ENCODE measurements around the gene ALKBH7.

Gene ALKBH7

DNA sequence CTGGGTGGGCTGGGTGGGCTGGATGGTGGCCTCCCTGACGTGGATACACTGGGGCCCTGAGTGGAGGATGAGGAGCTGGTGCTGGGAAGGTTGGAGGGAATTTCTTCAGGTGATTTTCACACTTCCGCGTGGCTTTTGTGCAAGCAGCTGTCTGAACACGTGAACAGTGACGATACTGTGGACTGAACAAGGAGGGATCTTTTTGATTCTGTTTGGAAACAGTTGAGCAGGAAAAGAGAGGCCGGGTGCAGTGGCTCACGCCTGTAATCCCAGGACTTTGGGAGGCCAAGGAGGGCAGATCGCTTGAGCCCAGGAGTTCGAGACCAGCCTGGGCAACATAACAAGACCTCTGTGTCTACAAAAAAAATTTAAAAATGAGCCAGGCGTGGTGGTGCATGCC is 29.5 kb downstream of the ALKBH7 start:
- DNase-seq: no peak

DNA sequence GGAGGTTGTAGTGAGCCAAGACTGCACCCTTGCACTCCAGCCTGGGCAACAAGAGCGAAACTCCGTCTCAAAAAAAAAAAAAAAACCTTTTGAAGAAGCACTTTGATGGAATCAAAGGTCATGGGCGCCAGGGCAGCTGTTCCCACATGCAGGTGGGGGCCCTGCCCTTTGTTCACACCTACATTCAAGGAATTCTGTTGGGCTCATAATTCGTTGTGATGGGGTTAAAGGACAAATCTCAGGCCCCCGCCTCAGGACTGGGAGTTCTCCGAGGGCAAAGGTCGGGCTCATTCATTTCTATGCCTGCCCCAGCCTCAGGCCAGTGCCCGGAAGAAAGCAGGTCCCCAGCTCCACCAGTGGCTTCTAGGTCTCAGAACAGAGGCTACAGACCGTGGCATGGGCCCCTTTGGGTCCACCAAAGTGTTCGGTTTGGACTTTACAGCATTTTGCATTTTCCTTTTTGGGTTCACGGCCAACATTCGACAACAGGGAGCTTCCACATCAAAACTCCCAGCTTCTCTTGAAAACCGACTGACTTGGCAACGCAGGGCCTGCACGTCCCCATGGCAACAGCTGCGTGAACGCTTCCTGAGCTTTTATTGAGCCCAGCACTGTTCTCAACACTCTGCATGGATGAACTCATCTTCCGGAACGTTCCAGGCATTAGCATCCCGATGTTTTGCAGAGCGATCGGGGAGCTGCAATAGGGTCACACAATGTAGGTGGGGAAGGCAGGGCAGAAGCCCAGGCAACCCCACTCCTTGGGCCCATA is 30.4 kb downstream of the ALKBH7 start:
- DNase-seq: no peak

- no peak for DNase-seq
Measured at GRCh38 chr19:6406401-6406800, 33.8 kb downstream of the ALKBH7 start.

DNA sequence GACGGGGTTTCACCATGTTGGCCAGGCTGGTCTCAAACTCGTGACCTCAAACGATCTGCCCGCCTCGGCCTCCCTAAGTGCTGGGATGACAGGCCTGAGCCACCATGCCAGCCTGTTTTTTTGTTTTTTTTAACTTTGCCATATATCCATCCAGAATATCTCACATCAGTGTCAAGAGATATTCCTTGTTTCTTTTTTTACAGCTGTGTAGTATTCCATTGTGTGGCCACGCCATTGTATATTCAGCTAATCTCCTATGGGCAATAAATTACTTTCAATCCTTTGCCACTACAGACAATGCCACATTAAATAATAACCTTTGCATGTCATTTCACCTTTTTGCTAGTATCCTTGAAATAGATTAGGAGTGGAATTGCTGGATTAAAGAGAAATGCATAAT is 36.8 kb downstream of the ALKBH7 start:
- DNase-seq: no peak

DNA sequence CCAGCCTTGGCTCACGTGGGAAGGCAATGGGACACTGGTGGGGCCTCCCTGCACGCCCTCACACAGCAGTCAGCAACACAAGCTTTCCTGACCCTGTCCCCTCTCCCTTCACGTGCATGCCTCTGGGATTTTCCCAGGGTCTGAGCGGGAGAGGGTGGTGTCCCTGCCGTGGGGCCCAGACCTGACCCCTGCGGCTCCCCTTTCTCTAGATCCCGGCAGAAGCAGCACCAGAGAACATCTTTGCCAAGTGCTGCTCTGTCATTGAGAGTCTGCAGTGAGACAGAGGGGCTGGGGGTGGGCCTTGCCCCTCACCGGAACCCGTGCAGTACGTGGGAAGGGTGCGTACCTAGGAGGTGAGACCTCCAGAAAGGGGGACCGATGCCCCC is 39.5 kb downstream of the ALKBH7 start:
- DNase-seq: no peak

DNA sequence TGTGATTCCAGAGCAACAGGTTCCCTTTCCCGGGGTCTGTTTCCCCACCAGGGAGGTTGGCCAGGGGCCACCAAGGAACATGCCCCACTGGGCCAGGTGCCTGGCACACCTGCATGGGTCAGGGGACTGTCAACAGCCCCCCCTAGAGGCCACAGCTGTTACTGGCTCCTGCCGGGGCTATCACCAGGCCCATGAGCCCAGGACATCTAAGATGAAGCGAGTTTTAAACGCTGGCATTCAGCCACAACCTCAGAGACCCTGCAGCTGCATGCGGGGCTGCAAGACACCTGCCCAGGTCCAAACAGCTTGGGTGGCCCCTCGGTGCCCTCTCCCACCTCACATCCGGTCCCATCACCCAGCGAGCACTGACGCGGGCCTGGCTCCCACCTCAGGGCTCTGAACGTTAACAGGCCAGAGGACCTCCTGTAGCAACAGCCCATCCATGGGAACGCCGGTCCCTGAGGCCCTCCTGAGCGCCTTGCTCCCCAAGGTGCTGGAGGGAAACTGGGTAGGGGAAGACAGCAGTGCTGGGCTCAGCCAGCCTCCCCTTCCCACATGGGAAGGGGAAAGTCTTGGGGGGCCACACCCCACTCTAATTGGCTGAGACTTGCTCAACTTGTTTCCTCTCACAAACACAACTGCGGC is 40.0 kb downstream of the ALKBH7 start:
- no peak for DNase-seq

DNA sequence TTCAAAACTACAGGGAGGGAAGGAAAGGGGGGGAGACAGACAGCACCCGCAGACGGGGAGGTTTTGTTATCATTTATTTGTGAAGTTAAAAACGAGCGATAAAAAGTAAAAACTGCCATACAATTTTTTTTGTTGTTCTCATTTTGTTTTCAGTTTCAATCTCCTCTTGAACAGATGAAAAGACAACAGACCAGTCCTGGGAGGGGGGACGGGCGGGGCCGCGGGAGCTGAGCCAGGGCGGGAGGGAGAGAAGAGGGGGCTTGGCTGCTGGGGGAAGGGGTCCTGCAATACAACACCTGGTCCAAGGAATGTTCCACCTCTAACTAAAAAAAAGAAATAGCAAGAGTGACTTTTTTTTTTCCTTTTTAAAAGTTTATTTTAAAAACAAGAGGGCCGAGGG is 40.7 kb downstream of the ALKBH7 start:
- DNase-seq: no peak

GRCh38 chr19:6413721-6414643 is 41.4 kb downstream of the ALKBH7 start:
- DNase-seq: no peak

GRCh38 chr19:6414793-6415590 is 42.4 kb downstream of the ALKBH7 start:
- DNase-seq: no peak

- DNase-seq: no peak
Measured at GRCh38 chr19:6415591-6416190, 43.1 kb downstream of the ALKBH7 start.

DNA sequence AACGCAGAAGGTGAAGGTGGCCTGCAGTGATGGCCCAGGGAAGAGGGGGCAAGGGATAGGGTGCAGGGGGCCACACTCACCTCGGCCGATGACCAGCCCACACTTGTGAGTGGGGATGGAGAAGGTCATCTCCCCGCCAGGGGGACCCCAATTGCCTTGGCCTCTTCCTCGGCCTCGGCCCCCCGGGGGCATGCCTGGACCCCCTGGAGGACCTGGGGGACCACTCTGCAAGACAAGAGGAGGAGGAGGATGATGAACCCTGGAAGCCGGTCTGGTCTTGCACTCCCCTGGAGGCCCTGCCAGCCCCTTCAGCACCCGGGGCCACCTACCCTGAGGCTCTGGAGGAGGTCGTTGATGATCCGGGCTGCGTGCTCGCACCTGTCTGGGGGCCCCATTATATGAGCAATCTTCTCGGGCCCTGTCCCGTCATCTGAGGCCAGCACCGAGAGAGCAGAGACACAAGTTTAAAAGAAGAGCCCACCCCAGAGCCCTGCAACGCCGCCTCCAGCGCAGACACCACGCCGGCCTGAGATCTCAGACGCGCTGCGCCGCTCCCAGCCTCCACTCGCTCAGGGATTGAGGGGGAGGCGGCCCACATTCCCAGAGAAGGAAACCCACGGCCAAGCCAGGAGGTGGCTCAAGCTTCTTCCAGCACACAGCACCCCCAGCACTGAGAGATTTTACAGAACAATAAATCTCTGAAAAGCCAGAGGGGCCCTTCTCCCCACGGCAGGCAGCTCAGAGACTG is 44.2 kb downstream of the ALKBH7 start:
- no peak for DNase-seq

DNA sequence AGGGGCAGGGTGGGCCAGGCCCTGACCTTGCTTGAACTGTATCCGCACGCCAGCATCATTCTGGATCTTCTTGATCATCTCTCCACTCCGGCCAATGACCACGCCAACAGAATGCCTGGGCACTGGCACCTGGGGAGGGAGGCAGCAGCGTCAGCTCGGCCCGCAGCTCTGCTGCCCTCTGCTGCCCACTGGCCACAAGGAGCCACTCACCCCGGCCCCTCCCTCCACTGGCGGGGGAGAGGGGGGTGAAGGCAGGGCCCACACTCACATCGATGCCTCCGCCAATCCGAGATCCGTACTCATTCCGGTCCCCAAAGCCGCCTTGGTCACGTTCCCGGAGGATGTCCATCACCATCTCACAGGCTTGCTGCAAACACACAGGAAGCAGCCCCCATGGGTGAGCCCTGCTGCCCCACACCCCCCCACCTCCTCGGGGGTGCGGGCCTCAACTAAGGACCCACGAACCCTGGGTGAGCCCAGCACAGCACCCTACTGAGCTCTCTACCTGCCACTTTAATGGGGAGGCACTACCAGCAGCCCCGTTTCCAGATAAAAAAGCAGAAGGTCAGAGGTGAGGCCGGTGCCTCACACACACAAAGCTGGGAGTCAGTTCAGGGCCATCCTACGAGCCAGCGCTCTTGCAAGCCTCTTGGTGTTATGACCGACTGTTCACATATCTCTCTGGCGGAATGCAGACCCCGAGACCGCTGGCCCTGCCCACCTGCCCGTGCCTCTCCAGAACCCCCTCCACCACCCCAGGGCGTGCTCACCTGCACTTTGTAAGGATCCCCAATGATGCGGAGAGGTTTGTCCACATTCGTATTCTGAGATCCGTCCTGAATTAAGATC is 45.3 kb downstream of the ALKBH7 start:
- DNase-seq: no peak

GRCh38 chr19:6418562-6418932 is 46.0 kb downstream of the ALKBH7 start:
- no peak for DNase-seq

DNA sequence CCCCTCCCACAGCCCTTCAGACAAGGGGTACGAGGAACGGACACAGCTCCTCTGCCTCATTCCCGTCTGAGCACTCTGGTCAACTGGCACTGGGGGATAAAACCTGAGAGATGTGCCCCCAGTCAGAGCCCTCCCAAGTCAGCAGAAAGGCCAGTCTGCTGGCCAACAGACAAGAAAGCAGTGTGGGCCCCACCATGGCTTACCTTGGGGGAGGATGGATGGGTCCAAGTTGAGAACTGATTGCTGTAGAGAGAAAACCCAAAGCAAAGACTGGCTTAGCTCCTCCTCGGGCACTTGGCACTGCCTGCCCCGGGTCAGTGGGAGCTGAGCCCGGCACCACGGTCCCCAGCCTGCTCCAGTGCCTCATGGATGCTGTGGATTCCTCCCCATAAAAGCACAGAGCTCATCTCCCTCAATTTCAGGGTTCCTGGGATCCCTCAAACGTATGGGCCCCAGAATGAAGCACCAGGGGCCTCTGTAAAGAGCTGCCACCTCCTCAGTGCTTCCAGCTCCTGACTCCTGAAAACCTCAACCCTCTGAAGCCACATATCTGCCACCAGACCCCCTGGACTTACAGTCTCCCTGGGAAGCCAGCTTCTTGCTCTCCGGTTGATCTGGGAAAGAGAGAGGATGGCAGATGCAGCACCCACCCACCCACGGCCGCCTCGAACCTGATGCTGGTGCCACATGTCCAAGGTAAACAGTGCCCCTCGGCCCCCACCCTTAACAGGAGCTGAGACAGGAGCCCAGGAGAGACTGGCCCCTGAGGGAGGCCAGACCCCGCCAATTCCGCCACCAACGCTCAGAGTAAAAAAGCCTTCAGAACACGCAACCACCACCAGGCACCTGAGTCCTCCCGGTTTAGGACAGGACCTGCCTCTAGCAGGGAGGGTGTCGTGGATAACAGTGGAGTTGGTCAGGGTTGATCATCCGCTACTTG is 48.8 kb downstream of the ALKBH7 start:
- no peak for DNase-seq

- no peak for DNase-seq
Measured at GRCh38 chr19:6423499-6424194, 51.1 kb downstream of the ALKBH7 start.

DNA sequence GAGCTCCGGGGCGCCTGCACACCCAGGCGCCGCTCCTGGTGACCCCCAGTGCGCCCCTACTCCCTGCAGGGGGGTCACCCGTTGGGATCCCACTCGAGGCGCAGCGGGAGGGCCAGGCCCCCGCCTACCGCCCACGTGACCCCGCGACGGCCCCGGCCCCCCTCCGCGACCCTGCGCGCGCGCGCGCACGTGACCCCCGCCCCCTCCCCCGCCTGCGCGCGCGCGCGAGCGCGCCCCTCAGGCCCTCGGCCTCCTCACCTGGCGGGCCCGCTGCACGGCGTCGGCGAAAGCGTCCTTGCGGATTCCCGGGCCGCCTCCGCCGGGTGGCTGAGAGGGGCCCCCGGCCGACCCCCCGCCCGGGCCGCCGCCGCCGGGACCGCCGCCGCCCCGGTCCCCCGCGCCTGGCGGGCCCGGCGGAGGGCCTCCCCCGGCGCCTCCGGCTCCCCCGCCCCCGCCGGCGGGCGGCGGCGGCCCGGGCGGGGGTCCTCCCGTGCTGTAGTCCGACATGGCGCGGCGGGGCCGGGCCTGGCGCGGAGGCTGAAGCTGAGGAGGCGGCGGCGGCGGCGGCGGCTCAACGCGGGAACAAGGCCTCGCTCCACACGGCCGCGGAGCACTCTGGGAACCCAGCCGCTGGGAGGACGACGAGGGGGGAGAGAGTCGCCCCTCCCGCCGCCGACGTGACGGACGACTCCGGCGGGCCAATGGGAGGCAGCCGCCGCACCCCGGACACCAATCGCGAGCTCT is 51.8 kb downstream of the ALKBH7 start, which contains the start of gene KHSRP:
TSS of gene KHSRP (minus strand) at position 617 of the 744 bp plus-strand sequence. CDS start at position 507, 110 bp downstream.
- DNase-seq: no peak

Measured in NCI-H187 (cell line).